GM15510 (cell line): ENCODE measurements around the gene FMO4.

ENCODE experiments used
- POLR2A ChIP-seq: IDR thresholded peaks from 3 replicates; pipeline ENCODE4 v1.6.1; 2011; ENCODE audit warnings: borderline replicate concordance; ENCODE audit not compliant: insufficient read length; ENCODE audit errors: extremely low read depth

FMO4 gene

DNA sequence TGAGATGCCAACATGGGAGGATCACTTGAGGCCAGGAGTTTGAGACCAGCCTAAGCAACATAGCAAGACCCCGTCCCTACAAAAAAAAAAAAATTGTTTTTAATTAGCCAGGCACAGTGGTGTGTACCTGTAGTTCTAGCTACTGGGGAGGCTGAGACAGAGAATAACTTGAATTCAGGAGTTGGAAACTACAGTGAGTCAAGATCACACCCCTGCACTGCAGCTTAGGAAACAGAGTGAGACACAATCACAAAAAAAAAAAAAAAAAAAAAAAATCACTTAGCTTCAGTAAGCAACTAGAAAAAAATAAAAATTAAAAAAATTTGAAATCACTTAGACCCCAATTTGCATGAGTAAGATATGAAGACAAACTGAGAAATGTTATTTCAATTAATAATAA is 53.5 kb downstream of the FMO4 start:
- no peak for TF ChIP-seq POLR2A

GRCh38 chr1:171372418-171373084 is 58.6 kb downstream of the FMO4 start:
- no peak for TF ChIP-seq POLR2A

DNA sequence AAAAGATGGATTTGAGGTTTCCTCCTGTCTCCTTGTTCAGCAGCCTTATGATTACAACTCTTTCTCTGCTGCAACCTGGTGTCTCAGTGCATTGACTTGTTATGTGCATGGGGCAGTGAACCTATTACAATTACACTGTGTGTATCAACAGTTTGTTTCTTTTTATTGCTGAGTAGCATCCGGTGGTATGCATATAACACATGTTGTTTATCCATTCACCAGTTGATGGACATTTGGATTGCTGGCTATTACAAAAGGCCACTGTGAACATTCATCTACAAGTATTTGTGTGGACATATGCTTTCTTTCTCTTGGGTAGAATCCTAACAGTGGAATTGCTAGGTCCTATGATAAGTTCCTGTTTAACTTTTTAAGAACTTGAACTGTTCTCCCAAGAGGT is 65.9 kb downstream of the FMO4 start:
- no peak for TF ChIP-seq POLR2A

GRCh38 chr1:171381866-171382210 is 67.9 kb downstream of the FMO4 start:
- no peak for TF ChIP-seq POLR2A

- TF ChIP-seq POLR2A: no peak
Measured at GRCh38 chr1:171384496-171384895, 70.5 kb downstream of the FMO4 start.

DNA sequence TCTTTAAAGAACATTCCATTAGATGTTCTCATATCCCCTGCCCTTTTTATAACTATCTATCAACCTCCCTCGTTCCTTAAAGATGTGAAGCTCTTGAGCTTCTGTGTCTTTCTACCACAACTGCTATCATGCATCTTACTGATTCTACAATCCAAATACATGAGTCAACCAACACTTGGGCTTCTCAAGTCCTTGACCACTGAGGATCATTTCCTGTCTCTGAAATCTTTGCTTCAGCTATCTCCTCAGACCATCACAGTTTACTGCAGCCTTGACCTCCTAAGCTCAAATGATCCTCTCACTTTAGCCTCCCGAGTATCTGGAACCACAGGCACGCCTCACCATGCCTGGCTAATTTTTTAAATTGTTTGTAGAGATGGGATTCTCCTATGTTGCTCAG is 75.2 kb downstream of the FMO4 start:
- TF ChIP-seq POLR2A: no peak
